Endothelial cell of umbilical vein (primary cell): ENCODE measurements around the gene RASSF5. TPM values are rescaled to one million over a fixed set of nuclear protein-coding genes. Genes with fewer than 3 reads are reported as not detected.

Source experiments
- BruUV-seq: library from RNA; stranded (reverse); fragments of 400-500 nt; replicated peaks from 2 replicates; lab custom pipeline; 2021; lab: Mats Ljungman, UMichigan
- CTCF ChIA-PET: fragments of 300-600, 350-600 bp; sonication (Branson Sonifier 250); formaldehyde crosslinking; loops from one replicate; lab custom pipeline; 2021; ENCODE audit warnings: antibody characterized with exemption, inconsistent platforms; lab: Charles Lee
- POLR2A ChIA-PET: fragments of 300-600, 350-600 bp; sonication (Branson Sonifier 250); formaldehyde crosslinking; loops from one replicate; lab custom pipeline; 2021; ENCODE audit warnings: antibody characterized with exemption, inconsistent platforms; lab: Charles Lee
- DNase-seq: peaks from one replicate; pipeline ENCODE4 v3.0.0-alpha.2; 2011; ENCODE audit warnings: low read depth, low spot score
- FAIRE-seq: peaks from 2 replicates; lab custom pipeline; 2011; peaks lifted over from hg19 to GRCh38; lab: Jason Lieb, UNC
- H2AFZ ChIP-seq: 2 replicates; pipeline ENCODE4 v1.6.0; 2012; ENCODE audit warnings: low read depth, low read length, control low read depth, inconsistent platforms
- H3K27ac ChIP-seq: 2 replicates; pipeline ENCODE4 v1.5.1; 2011; ENCODE audit warnings: low read depth, mild to moderate bottlenecking, control low read depth, low read length, moderate library complexity; ENCODE audit not compliant: insufficient read depth
- H3K27me3 ChIP-seq, 2 experiments: 2 replicates each; pipeline versions ENCODE4 v1.6.0 to v1.6.1; 2011; ENCODE audit warnings: low read length in 2 of 2, mixed read lengths in 1 of 2; ENCODE audit not compliant: control insufficient read depth in 2 of 2, insufficient read depth in 2 of 2
- H3K36me3 ChIP-seq, 2 experiments: 2 replicates in 1 of 2; 3 replicates in 1 of 2; pipeline ENCODE4 v1.5.1; 2011; ENCODE audit warnings: low read length in 2 of 2, mild to moderate bottlenecking in 1 of 2, moderate library complexity in 1 of 2; ENCODE audit not compliant: control insufficient read depth in 2 of 2, insufficient read depth in 2 of 2; ENCODE audit errors: extremely low read depth in 1 of 2
- H3K4me1 ChIP-seq: 3 replicates; pipeline ENCODE4 v1.5.1; 2011; ENCODE audit warnings: mild to moderate bottlenecking, low read length; ENCODE audit not compliant: control insufficient read depth, insufficient read depth; ENCODE audit errors: extremely low read depth
- H3K4me2 ChIP-seq: 2 replicates; pipeline ENCODE4 v1.6.1; 2011; ENCODE audit warnings: low read length, control low read depth, mixed read lengths; ENCODE audit not compliant: insufficient read depth
- H3K4me3 ChIP-seq, 3 experiments: fragments of 200-600 bp in 1 of 3; sonication (generic), shearing (Covaris generic) in 1 of 3; replicated peaks in 1 of 3; 2 replicates each; pipeline ENCODE4 v1.5.1; 2011 to 2016; ENCODE audit warnings: control low read depth in 3 of 3, low read length in 3 of 3, mild to moderate bottlenecking in 2 of 3, inconsistent platforms in 1 of 3, low read depth in 1 of 3, moderate library complexity in 1 of 3; ENCODE audit not compliant: insufficient read depth in 1 of 3
- H3K79me2 ChIP-seq: 2 replicates; pipeline ENCODE4 v1.6.0; 2012; ENCODE audit warnings: low read length, inconsistent platforms; ENCODE audit not compliant: control insufficient read depth, insufficient read depth
- H3K9ac ChIP-seq: replicated peaks from 2 replicates; pipeline ENCODE3; 2011; ENCODE audit warnings: low read length, control low read depth; ENCODE audit not compliant: insufficient read depth; ENCODE audit errors: extremely low read depth
- H3K9me1 ChIP-seq: replicated peaks from 3 replicates; pipeline ENCODE4 v1.6.0; 2011; ENCODE audit warnings: mild to moderate bottlenecking, low read length; ENCODE audit not compliant: control insufficient read depth, insufficient read depth; ENCODE audit errors: extremely low read depth
- H3K9me3 ChIP-seq: replicated peaks from 2 replicates; pipeline ENCODE4 v1.5.1; 2012; ENCODE audit warnings: low read length, inconsistent platforms; ENCODE audit not compliant: control insufficient read depth, insufficient read depth
- H4K20me1 ChIP-seq: replicated peaks from 2 replicates; pipeline ENCODE3; 2011; ENCODE audit warnings: mild to moderate bottlenecking, low read length; ENCODE audit not compliant: control insufficient read depth, insufficient read depth; ENCODE audit errors: extremely low read depth
- CTCF ChIP-seq, 2 donors: IDR thresholded peaks; 1 replicate in 1 of 2; 2 replicates in 1 of 2; pipeline ENCODE4 v1.5.1; 2011; ENCODE audit warnings: low read length in 2 of 2, mild to moderate bottlenecking in 2 of 2, moderate library complexity in 2 of 2, control low read depth in 1 of 2, inconsistent platforms in 1 of 2, low read depth in 1 of 2; ENCODE audit not compliant: insufficient read depth in 1 of 2; ENCODE audit errors: extremely low read depth in 1 of 2
- EZH2 ChIP-seq: IDR thresholded peaks from 2 replicates; pipeline ENCODE4 v1.6.1; 2012; ENCODE audit warnings: borderline replicate concordance, low read depth, mild to moderate bottlenecking, moderate library complexity, low read length, inconsistent platforms; ENCODE audit not compliant: severe bottlenecking
- FOS ChIP-seq: IDR thresholded peaks from 2 replicates; pipeline ENCODE4 v1.6.1; 2011; ENCODE audit warnings: mild to moderate bottlenecking, low read length, moderate library complexity, borderline replicate concordance; ENCODE audit not compliant: insufficient read depth
- GATA2 ChIP-seq: IDR thresholded peaks from 2 replicates; pipeline ENCODE4 v1.7.0; 2011; ENCODE audit warnings: low read depth, mild to moderate bottlenecking, moderate library complexity, mixed read lengths, low read length; ENCODE audit not compliant: insufficient read length, insufficient read depth
- JUN ChIP-seq: IDR thresholded peaks from 2 replicates; pipeline ENCODE4 v1.6.1; 2011; ENCODE audit warnings: borderline replicate concordance, low read depth; ENCODE audit not compliant: insufficient read length, insufficient read depth
- MAX ChIP-seq: IDR thresholded peaks from 2 replicates; pipeline ENCODE4 v1.6.1; 2011; ENCODE audit not compliant: insufficient read depth, insufficient read length
- MYC ChIP-seq: IDR thresholded peaks from one replicate; pipeline ENCODE4 v1.6.1; 2011; ENCODE audit warnings: mild to moderate bottlenecking, low read depth, low read length
- POLR2A ChIP-seq: IDR thresholded peaks from 2 replicates; pipeline ENCODE4 v1.6.1; 2012; ENCODE audit warnings: low read depth, mild to moderate bottlenecking, control low read depth, low read length
- POLR2AphosphoS5 ChIP-seq: IDR thresholded peaks from 2 replicates; pipeline ENCODE4 v1.6.1; 2012; ENCODE audit warnings: low read depth, mild to moderate bottlenecking, control low read depth, low read length, moderate library complexity; ENCODE audit not compliant: insufficient read depth
- dilution Hi-C: fragments of 300-500 bp; cut with MboI; formaldehyde crosslinking; loops from one replicate; pipeline ENCODE4 v1.15.0; 2019; ENCODE audit warnings: low sequenced_read_pairs; ENCODE audit not compliant: extremely low pct_ligation_motif_present
- intact Hi-C: fragments of 100-400 bp; cut with micrococcal nuclease; formaldehyde crosslinking; loops from one replicate; pipeline ENCODE4 v1.10.0; 2022
- polyA plus RNA-seq, 4 experiments: library from polyadenylated mRNA; depleted of rRNA in 3 of 4; stranded (reverse) in 3 of 4; unstranded in 1 of 4; fragments of >200 nt; gene quantifications; 2 replicates each; pipeline versions ENCODE4 v1.2.1 to v1.2.3, GENCODE V29; 2011 to 2012; ENCODE audit warnings: missing spikeins in 1 of 4
- total RNA-seq: library from RNA; stranded (reverse); gene quantifications from 2 replicates; pipeline ENCODE4 v1.2.3, GENCODE V29; 2021

RASSF5 gene
- total and polyA plus RNA-seq, 2 donors (not counting 3 experiments of a cell fraction or from before 2014, with no cell fraction given) = 0.23 to 0.60 TPM

- Histone ChIP-seq H3K27me3 (peaks cover 6 to 10% of the 10 kb centered on the region in 2 experiments), H3K4me2 (no peak overlapping the region), H4K20me1 (no peaks in the 10 kb centered on the region), H3K4me1 (peaks cover 5% of the 10 kb centered on the region), H3K36me3 (no peaks in the 10 kb centered on the region), H3K27ac (no peak overlapping the region), H3K9me1 (no peaks in the 10 kb centered on the region), H3K4me3 (no peak overlapping the region), H3K79me2 (no peaks in the 10 kb centered on the region), H2AFZ (no peak overlapping the region), H3K9me3 (no peaks in the 10 kb centered on the region), H3K9ac (no peak overlapping the region)
- POLR2A ChIA-PET = no interaction called here
- intact Hi-C loops (no loop called here), dilution Hi-C loops (no loop called here)
- no TSS peak for BruUV-seq
- DNase-seq (no peak), FAIRE-seq (no peak)
- CTCF ChIA-PET = interaction anchor here (1.0 to 4.6 kb wide), 3 partner anchors 15 to 99 kb away, joined by 3 to 24 read pairs (median 14); no protein-coding TSS in a partner anchor
- TF ChIP-seq JUN = no peak
- no peak for TF ChIP-seq GATA2
- no peak for TF ChIP-seq POLR2A
- TF ChIP-seq MAX = no peak
- TF ChIP-seq POLR2AphosphoS5 = no peak
- no peak for TF ChIP-seq CTCF (IDR thresholded peaks at IDR 0.05; ENCODE audit: extremely low read depth in 1 of 2, insufficient read depth in 1 of 2, low read depth in 1 of 2, low read length in 2 of 2)
- no peak for TF ChIP-seq FOS
- no peak for TF ChIP-seq EZH2
- no peak for TF ChIP-seq MYC
Observed at GRCh38 chr1:206568779-206569352, 61.5 kb downstream of the RASSF5 start.
